ENCODE results near the gene LILRB5.
"Not testable (repeated sequence)": the region's sequence is repeated elsewhere in the genome, so short reads cannot be mapped to it uniquely, and the experiment has no call there.

The LILRB5 gene

DNA sequence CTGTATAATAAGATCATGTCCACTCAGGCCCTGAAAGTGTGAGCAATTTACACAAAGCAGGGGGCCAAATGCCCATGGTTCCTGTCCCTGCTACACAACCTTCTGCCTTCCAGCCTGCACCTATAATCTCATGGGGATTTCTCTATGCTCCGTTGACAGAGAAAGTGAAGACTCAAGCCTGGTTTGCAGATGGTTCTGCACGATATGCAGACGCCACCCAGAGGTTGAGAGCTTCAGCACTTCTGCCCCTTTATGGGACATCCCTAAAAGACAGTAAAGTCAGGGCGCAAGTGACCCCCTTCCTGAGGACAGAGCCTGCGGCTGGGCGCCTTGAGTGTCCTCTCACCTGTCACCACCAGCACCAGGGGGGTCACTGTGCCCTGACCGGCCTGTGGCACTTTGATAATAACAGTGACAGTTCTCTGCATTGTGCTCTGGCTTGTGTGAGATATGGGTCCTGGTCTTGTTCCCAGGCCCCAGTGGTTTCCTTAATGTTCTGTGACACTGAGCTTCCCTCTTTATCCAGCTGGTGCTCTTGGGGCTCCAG is 40.8 kb upstream of the LILRB5 start:
- no peak for DNase-seq
- Histone ChIP-seq H3K27me3 (replicated peaks) (no peaks in the 10 kb centered on the region), H3K27ac (no peak overlapping the region), H3K4me3 (ENCODE audit: low read depth, low read length) (no peak overlapping the region), H3K36me3 (replicated peaks) (no peaks in the 10 kb centered on the region)
- in situ Hi-C loops (cut with HindIII; ENCODE audit: low pct_ligation_motif_present, low sequenced_read_pairs) = no loop called here
- TF ChIP-seq, protein P1, sequence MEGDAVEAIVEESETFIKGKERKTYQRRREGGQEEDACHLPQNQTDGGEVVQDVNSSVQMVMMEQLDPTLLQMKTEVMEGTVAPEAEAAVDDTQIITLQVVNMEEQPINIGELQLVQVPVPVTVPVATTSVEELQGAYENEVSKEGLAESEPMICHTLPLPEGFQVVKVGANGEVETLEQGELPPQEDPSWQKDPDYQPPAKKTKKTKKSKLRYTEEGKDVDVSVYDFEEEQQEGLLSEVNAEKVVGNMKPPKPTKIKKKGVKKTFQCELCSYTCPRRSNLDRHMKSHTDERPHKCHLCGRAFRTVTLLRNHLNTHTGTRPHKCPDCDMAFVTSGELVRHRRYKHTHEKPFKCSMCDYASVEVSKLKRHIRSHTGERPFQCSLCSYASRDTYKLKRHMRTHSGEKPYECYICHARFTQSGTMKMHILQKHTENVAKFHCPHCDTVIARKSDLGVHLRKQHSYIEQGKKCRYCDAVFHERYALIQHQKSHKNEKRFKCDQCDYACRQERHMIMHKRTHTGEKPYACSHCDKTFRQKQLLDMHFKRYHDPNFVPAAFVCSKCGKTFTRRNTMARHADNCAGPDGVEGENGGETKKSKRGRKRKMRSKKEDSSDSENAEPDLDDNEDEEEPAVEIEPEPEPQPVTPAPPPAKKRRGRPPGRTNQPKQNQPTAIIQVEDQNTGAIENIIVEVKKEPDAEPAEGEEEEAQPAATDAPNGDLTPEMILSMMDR (IDR thresholded peaks at IDR 0.05; ENCODE audit: low read depth, low read length, missing control alignments) = peak; percentile 24

DNA sequence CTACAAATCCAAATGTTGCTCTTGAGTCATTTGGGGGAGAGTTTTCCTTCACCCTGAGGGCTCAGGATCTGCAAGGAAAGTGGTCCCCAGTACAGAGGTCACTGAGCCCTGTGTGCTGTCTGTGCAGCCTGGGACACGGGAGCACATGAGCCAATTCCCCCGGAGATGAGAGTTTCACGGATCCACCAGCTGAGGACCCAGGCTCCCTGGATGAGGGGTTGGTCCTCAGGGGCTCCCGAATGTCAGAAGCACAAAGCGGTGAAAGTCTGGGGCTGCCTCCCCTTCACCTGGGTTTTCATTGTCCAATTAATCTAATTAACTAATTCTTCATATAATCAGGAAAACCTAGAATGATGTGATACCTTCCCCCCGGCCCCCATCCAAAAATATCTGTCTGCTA is 37.5 kb upstream of the LILRB5 start:
- in situ Hi-C loops (cut with HindIII; ENCODE audit: low pct_ligation_motif_present, low sequenced_read_pairs) = no loop called here
- Histone ChIP-seq H3K36me3 (replicated peaks) (no peaks in the 10 kb centered on the region), H3K27ac (no peak overlapping the region), H3K4me3 (ENCODE audit: low read depth, low read length) (no peak overlapping the region), H3K27me3 (replicated peaks) (no peaks in the 10 kb centered on the region)
- no peak for DNase-seq
- TF ChIP-seq, protein P1 (IDR thresholded peaks at IDR 0.05; ENCODE audit: low read depth, low read length, missing control alignments) = no peak

GRCh38 chr19:54289160-54289559 is 32.1 kb upstream of the LILRB5 start:
- DNase-seq; H3K36me3 ChIP-seq (replicated peaks); H3K4me3 ChIP-seq (ENCODE audit: low read depth, low read length); H3K27ac ChIP-seq; in situ Hi-C loops (cut with HindIII; ENCODE audit: low pct_ligation_motif_present, low sequenced_read_pairs); H3K27me3 ChIP-seq (replicated peaks): not testable (repeated sequence)

- DNase-seq = peak; percentile 20
- in situ Hi-C loops (cut with HindIII; ENCODE audit: low pct_ligation_motif_present, low sequenced_read_pairs) = no loop called here
- H3K4me3 ChIP-seq (ENCODE audit: low read depth, low read length) = no peak overlapping the region
Measured at GRCh38 chr19:54287456-54287855, 30.4 kb upstream of the LILRB5 start.

GRCh38 chr19:54286283-54286682 is 29.2 kb upstream of the LILRB5 start:
- H3K36me3 ChIP-seq (replicated peaks); H3K27me3 ChIP-seq (replicated peaks); DNase-seq; in situ Hi-C loops (cut with HindIII; ENCODE audit: low pct_ligation_motif_present, low sequenced_read_pairs); H3K4me3 ChIP-seq (ENCODE audit: low read depth, low read length); H3K27ac ChIP-seq: not testable (repeated sequence)

More at GRCh38 chr19:54287456-54287855, 30.4 kb upstream of the LILRB5 start:
- Histone ChIP-seq H3K27me3 (replicated peaks) (no peaks in the 10 kb centered on the region), H3K27ac (peak overlapping the region; percentile 29), H3K36me3 (replicated peaks) (no peaks in the 10 kb centered on the region)
- TF ChIP-seq, protein P1 (IDR thresholded peaks at IDR 0.05; ENCODE audit: low read depth, low read length, missing control alignments) = no peak

GRCh38 chr19:54285427-54286056 is 28.5 kb upstream of the LILRB5 start:
- DNase-seq; in situ Hi-C loops (cut with HindIII; ENCODE audit: low pct_ligation_motif_present, low sequenced_read_pairs); H3K36me3 ChIP-seq (replicated peaks); H3K27ac ChIP-seq; H3K4me3 ChIP-seq (ENCODE audit: low read depth, low read length); H3K27me3 ChIP-seq (replicated peaks): not testable (repeated sequence)

GRCh38 chr19:54282686-54283470 is 25.8 kb upstream of the LILRB5 start:
- Histone ChIP-seq H3K4me3 (ENCODE audit: low read depth, low read length) (no peak overlapping the region), H3K27me3 (replicated peaks) (no peaks in the 10 kb centered on the region), H3K27ac (no peak overlapping the region), H3K36me3 (replicated peaks) (no peaks in the 10 kb centered on the region)
- DNase-seq = no peak
- in situ Hi-C loops (cut with HindIII; ENCODE audit: low pct_ligation_motif_present, low sequenced_read_pairs) = no loop called here
- TF ChIP-seq, protein P1 (IDR thresholded peaks at IDR 0.05; ENCODE audit: low read depth, low read length, missing control alignments) = no peak

GRCh38 chr19:54281729-54282075 is 24.6 kb upstream of the LILRB5 start:
- DNase-seq; H3K27ac ChIP-seq; in situ Hi-C loops (cut with HindIII; ENCODE audit: low pct_ligation_motif_present, low sequenced_read_pairs): not testable (repeated sequence)

More at GRCh38 chr19:54281729-54282075, 24.6 kb upstream of the LILRB5 start:
- H3K36me3 ChIP-seq (replicated peaks); H3K4me3 ChIP-seq (ENCODE audit: low read depth, low read length); H3K27me3 ChIP-seq (replicated peaks): not testable (repeated sequence)
